ENCODE results near the gene EPYC. TPM values are rescaled to one million over a fixed set of nuclear protein-coding genes. Genes with fewer than 3 reads are reported as not detected.

The EPYC gene
- total RNA-seq, 4 donors from 2014 or later, result not detected

DNA sequence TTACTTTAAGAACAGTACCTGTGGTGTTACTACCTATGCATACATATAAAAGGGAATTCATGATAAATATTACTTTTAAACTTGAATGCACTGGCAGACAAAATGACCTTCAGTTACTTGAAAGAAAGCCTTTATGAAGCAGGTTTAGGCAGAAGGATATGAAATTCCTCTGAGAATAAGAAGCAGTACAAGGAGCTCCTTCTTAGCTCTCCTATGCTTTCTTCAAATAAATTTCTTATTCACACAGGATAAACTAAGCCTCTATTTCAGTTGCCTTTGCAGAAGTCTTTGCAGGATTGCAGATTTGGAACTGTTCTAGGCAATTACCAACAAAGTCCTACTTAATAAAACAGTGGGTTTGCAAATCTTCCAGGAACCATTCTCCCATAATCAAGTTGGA, 1.0 kb downstream of the EPYC start:
- Histone ChIP-seq H3K36me3 (no peaks in the 10 kb centered on the region), H3K9me3 (no peaks in the 10 kb centered on the region), H3K4me3 (no peak overlapping the region), H3K4me1 (no peaks in the 10 kb centered on the region), H3K27me3 (no peaks in the 10 kb centered on the region), H3K27ac (no peak overlapping the region)
- no peak for TF ChIP-seq EP300 (IDR thresholded peaks at IDR 0.05)
- TF ChIP-seq, protein P1, sequence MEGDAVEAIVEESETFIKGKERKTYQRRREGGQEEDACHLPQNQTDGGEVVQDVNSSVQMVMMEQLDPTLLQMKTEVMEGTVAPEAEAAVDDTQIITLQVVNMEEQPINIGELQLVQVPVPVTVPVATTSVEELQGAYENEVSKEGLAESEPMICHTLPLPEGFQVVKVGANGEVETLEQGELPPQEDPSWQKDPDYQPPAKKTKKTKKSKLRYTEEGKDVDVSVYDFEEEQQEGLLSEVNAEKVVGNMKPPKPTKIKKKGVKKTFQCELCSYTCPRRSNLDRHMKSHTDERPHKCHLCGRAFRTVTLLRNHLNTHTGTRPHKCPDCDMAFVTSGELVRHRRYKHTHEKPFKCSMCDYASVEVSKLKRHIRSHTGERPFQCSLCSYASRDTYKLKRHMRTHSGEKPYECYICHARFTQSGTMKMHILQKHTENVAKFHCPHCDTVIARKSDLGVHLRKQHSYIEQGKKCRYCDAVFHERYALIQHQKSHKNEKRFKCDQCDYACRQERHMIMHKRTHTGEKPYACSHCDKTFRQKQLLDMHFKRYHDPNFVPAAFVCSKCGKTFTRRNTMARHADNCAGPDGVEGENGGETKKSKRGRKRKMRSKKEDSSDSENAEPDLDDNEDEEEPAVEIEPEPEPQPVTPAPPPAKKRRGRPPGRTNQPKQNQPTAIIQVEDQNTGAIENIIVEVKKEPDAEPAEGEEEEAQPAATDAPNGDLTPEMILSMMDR (IDR thresholded peaks at IDR 0.05), result no peak
- TF ChIP-seq POLR2A (IDR thresholded peaks at IDR 0.05), result no peak
- DNase-seq (ENCODE audit: low spot score in 2 of 2), result no peak

DNA sequence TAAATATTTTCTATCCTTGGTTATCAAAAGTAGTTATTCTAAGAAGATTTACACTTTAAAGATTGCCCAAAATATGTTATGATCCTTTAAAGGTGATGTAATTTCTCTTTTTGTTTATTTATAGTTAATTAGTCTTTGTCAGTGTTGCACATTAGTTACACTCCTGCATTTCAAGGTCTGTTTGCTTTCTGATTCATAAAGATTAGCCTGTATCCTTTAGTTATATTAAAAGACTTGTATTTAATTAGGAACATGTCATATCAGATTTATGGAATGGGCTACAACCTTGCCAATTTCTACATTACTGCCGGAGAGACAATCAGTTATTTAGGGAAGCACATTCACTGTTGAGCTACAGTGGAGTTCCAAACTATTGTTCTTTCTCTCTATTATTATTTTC, 3.5 kb downstream of the EPYC start:
- WGBS, 2 donors, result 65 to 72% methylated on average over 1 of the region's 1 CpG
- no peak for DNase-seq (ENCODE audit: low spot score in 2 of 2)
- Histone ChIP-seq H3K4me3 (no peak overlapping the region), H3K9me3 (no peaks in the 10 kb centered on the region), H3K27me3 (no peaks in the 10 kb centered on the region), H3K36me3 (no peaks in the 10 kb centered on the region), H3K4me1 (no peaks in the 10 kb centered on the region), H3K27ac (no peak overlapping the region)
- TF ChIP-seq POLR2A (IDR thresholded peaks at IDR 0.05), result no peak
- no peak for TF ChIP-seq EP300 (IDR thresholded peaks at IDR 0.05)
- TF ChIP-seq, protein P1 (IDR thresholded peaks at IDR 0.05), result no peak

DNA sequence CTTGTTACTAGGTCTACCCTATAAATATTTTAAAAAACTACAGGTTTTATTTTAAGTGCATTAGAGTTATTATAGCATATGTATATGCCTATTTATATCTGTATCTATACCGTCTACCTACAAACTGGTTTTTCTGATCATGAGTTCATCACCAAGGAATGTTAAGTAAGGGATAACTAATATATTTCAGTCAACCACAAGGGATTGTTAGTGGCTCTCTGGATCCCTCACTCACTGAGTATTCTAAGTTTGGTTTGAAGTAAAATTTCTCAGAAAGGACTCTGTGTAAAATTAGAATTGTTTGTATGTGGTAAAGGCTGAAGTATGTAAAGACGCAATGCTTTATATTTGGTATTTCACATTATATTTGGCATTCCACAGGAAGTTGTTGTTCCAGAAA, 4.8 kb downstream of the EPYC start:
- DNase-seq (ENCODE audit: low spot score in 2 of 2), result no peak
- Histone ChIP-seq H3K27me3 (no peaks in the 10 kb centered on the region), H3K4me1 (peaks cover 0 to 3% (median 0%) of the 10 kb centered on the region in 4 donors), H3K9me3 (no peaks in the 10 kb centered on the region), H3K4me3 (no peak overlapping the region), H3K36me3 (no peaks in the 10 kb centered on the region), H3K27ac (no peak overlapping the region)
- WGBS, 2 donors, result 85 to 92% methylated on average over 2 of the region's 2 CpGs
- TF ChIP-seq POLR2A (IDR thresholded peaks at IDR 0.05), result no peak
- TF ChIP-seq, protein P1 (IDR thresholded peaks at IDR 0.05), result no peak
- no peak for TF ChIP-seq EP300 (IDR thresholded peaks at IDR 0.05)

DNA sequence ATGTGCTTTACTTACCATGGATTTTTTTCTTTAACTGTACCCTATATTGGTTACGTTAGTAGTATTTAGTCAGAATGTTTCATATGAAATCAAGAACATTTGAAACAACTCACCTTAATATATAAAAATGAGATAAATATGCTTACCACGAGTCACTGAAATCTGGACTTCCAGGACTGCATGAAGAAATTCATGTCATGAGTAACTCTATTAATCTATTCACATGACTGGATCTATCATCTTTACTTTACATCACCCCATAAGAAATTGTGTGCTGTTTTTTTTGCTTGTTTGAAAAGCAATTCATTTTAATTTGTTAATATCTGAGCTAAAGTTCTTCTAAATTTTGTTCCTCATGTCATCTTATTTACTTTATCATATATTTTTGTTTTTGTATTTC, 5.2 kb downstream of the EPYC start:
- no peak for TF ChIP-seq POLR2A (IDR thresholded peaks at IDR 0.05)
- TF ChIP-seq EP300 (IDR thresholded peaks at IDR 0.05), result no peak
- TF ChIP-seq, protein P1 (IDR thresholded peaks at IDR 0.05), result no peak
- Histone ChIP-seq H3K9me3 (no peaks in the 10 kb centered on the region), H3K27ac (no peak overlapping the region), H3K36me3 (no peaks in the 10 kb centered on the region), H3K4me1 (peaks cover 0 to 3% (median 0%) of the 10 kb centered on the region in 4 donors), H3K4me3 (no peak overlapping the region), H3K27me3 (no peaks in the 10 kb centered on the region)
- DNase-seq (ENCODE audit: low spot score in 2 of 2), result no peak
- WGBS, 2 donors, result 93 to 95% methylated on average over 2 of the region's 2 CpGs

DNA sequence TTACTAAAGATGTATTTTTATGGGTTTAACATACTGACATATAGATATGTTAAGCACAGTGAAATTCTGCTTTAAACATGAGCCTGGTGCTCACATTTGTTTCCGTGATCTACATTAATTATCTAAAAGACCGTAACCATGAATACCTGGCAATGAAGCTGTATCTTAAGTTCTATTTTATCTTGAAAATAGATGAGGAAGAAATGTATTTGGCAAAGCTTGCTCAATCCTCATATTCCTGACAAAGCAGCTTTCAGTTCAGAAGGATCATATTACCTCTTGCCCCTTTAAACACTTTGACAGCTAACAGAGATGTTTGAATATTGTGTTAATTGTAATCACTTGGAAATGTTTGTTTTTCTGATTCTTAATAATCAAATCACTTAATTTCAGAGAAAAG, 9.8 kb downstream of the EPYC start:
- no peaks in the 10 kb centered on the region for H3K36me3 ChIP-seq
- 68 to 83% methylated on average over 2 of the region's 2 CpGs for WGBS, 2 donors
- peak overlapping the region in 1 of 4 donors; percentile 4 for H3K4me3 ChIP-seq
- peaks cover 0 to 3% (median 0%) of the 10 kb centered on the region in 4 donors for H3K4me1 ChIP-seq
- DNase-seq (ENCODE audit: low spot score in 2 of 2), result no peak
- H3K9me3 ChIP-seq, result no peaks in the 10 kb centered on the region
- TF ChIP-seq EP300 (IDR thresholded peaks at IDR 0.05) (no peak), POLR2A (IDR thresholded peaks at IDR 0.05) (no peak)
- TF ChIP-seq, protein P1 (IDR thresholded peaks at IDR 0.05), result no peak
- H3K27me3 ChIP-seq, result no peaks in the 10 kb centered on the region
- H3K27ac ChIP-seq, result no peak overlapping the region
